SK-N-SH (cell line): ENCODE data around the gene LIPJ. TPM values are rescaled to one million over a fixed set of nuclear protein-coding genes. Genes with fewer than 3 reads are reported as not detected.
A peak's percentile ranks its signal among the peaks of the same experiment; 100 is the strongest.

Experiments
- CTCF ChIA-PET: fragments of 300-600, 350-600 bp; formaldehyde crosslinking; extraction: SDS; loops from one replicate; lab custom pipeline; 2021; lab: Yijun Ruan, JAX
- POLR2A ChIA-PET: fragments of 350-600 bp; sonication (Branson Sonifier 250); formaldehyde crosslinking; extraction: SDS; loops from one replicate; lab custom pipeline; 2020; ENCODE audit warnings: antibody characterized with exemption, inconsistent platforms; lab: Yijun Ruan, JAX
- DNase-seq: peaks from one replicate; pipeline ENCODE4 v3.0.0; 2012
- H2AFZ ChIP-seq: fragments of 200-600 bp; sonication (generic); 2 replicates; pipeline ENCODE4 v1.8.1; 2016; ENCODE audit warnings: antibody characterized with exemption, mild to moderate bottlenecking, low read depth
- H3F3A ChIP-seq: fragments of 200-600 bp; sonication (generic); replicated peaks from 2 replicates; pipeline ENCODE3; 2016; ENCODE audit warnings: antibody characterized with exemption, mild to moderate bottlenecking; ENCODE audit not compliant: insufficient read depth
- H3K27ac ChIP-seq, 2 experiments: fragments of 200-500 bp in 1 of 2; fragments of 200-600 bp in 1 of 2; sonication (Bioruptor generic) in 1 of 2; sonication (generic), shearing (Covaris generic) in 1 of 2; 2 replicates each; pipeline versions ENCODE4 v1.5.1 to v1.6.1; 2014 to 2016; ENCODE audit warnings: low read depth in 2 of 2, inconsistent platforms in 1 of 2, low read length in 1 of 2, mild to moderate bottlenecking in 1 of 2, mixed read lengths in 1 of 2
- H3K27me3 ChIP-seq: fragments of 200-600 bp; sonication (generic), shearing (Covaris generic); 2 replicates; pipeline ENCODE4 v1.6.1; 2016; ENCODE audit warnings: mixed run types; ENCODE audit not compliant: insufficient read depth
- H3K36me3 ChIP-seq, 2 experiments: fragments of 200-500 bp in 1 of 2; fragments of 200-600 bp in 1 of 2; sonication (Bioruptor generic) in 1 of 2; sonication (generic) in 1 of 2; replicated peaks in 1 of 2; 2 replicates each; pipeline versions ENCODE3 to v1.5.1; 2014 to 2016; ENCODE audit warnings: low read length in 1 of 2, mild to moderate bottlenecking in 1 of 2; ENCODE audit not compliant: insufficient read depth in 2 of 2, control insufficient read depth in 1 of 2
- H3K4me1 ChIP-seq, 2 experiments: fragments of 200-500 bp in 1 of 2; fragments of 200-600 bp in 1 of 2; sonication (Bioruptor generic) in 1 of 2; sonication (generic), shearing (Covaris generic) in 1 of 2; 2 replicates each; pipeline versions ENCODE4 v1.5.1 to v1.6.1; 2014 to 2016; ENCODE audit warnings: low read depth in 1 of 2, low read length in 1 of 2, mixed run types in 1 of 2; ENCODE audit not compliant: insufficient read depth in 2 of 2, control insufficient read depth in 1 of 2
- H3K4me2 ChIP-seq: fragments of 200-600 bp; sonication (generic), shearing (Covaris generic); 2 replicates; pipeline ENCODE4 v1.6.1; 2017; ENCODE audit warnings: mixed run types
- H3K4me3 ChIP-seq, 2 experiments: fragments of 200-500 bp in 1 of 2; fragments of 200-600 bp in 1 of 2; sonication (Bioruptor generic) in 1 of 2; sonication (generic), shearing (Covaris generic) in 1 of 2; 2 replicates each; pipeline versions ENCODE4 v1.5.1 to v1.8.1; 2014 to 2016; ENCODE audit warnings: low read depth in 2 of 2, inconsistent platforms in 1 of 2, low read length in 1 of 2, mild to moderate bottlenecking in 1 of 2, mixed read lengths in 1 of 2, moderate library complexity in 1 of 2
- H3K79me2 ChIP-seq: fragments of 200-600 bp; sonication (generic); 2 replicates; pipeline ENCODE4 v1.8.1; 2017; ENCODE audit warnings: mild to moderate bottlenecking; ENCODE audit not compliant: insufficient read depth
- H3K9ac ChIP-seq: fragments of 200-600 bp; sonication (generic); 2 replicates; pipeline ENCODE4 v1.6.1; 2017; ENCODE audit warnings: mixed run types
- H3K9me2 ChIP-seq: fragments of 200-600 bp; sonication (generic); 2 replicates; pipeline ENCODE4 v1.6.1; 2017; ENCODE audit warnings: mixed run types
- H3K9me3 ChIP-seq: fragments of 200-600 bp; sonication (generic); 2 replicates; pipeline ENCODE4 v1.6.1; 2017; ENCODE audit warnings: mixed run types, mild to moderate bottlenecking, moderate library complexity
- H4K20me1 ChIP-seq: fragments of 200-600 bp; sonication (generic); 2 replicates; pipeline ENCODE4 v1.6.1; 2017; ENCODE audit warnings: mild to moderate bottlenecking, mixed run types; ENCODE audit not compliant: insufficient read depth
- ELF1 ChIP-seq: IDR thresholded peaks from 2 replicates; pipeline ENCODE4 v1.4.0; 2012
- EP300 ChIP-seq, 2 experiments: IDR thresholded peaks; 2 replicates each; pipeline versions ENCODE4 v1.4.0 to v1.6.1; 2012; ENCODE audit warnings: borderline replicate concordance in 1 of 2, low read depth in 1 of 2, low read length in 1 of 2
- FOSL2 ChIP-seq: IDR thresholded peaks from 2 replicates; pipeline ENCODE4 v1.4.0; 2012; ENCODE audit warnings: low read depth, mild to moderate bottlenecking, moderate library complexity, borderline replicate concordance
- FOXJ3 ChIP-seq: sonication (generic); formaldehyde crosslinking; IDR thresholded peaks from 2 replicates; pipeline ENCODE4 v1.5.1; 2020; ENCODE audit warnings: mild to moderate bottlenecking, missing genetic modification reagents
- FOXM1 ChIP-seq: IDR thresholded peaks from 2 replicates; pipeline ENCODE4 v1.4.0; 2012; ENCODE audit warnings: low read depth, mild to moderate bottlenecking
- GABPA ChIP-seq: IDR thresholded peaks from 2 replicates; pipeline ENCODE4 v1.4.0; 2012; ENCODE audit warnings: low read depth, mild to moderate bottlenecking
- GATA2 ChIP-seq: sonication (generic); formaldehyde crosslinking; IDR thresholded peaks from 2 replicates; pipeline ENCODE4 v1.5.0; 2020; ENCODE audit warnings: mild to moderate bottlenecking, missing genetic modification reagents
- JUND ChIP-seq: IDR thresholded peaks from 2 replicates; pipeline ENCODE4 v1.4.0; 2012
- MEF2A ChIP-seq: IDR thresholded peaks from 2 replicates; pipeline ENCODE4 v1.4.0; 2012; ENCODE audit warnings: low read depth, borderline replicate concordance
- NRF1 ChIP-seq: IDR thresholded peaks from 2 replicates; pipeline ENCODE4 v1.6.1; 2012; ENCODE audit warnings: low read depth, mild to moderate bottlenecking, low read length
- POLR2AphosphoS5 ChIP-seq: IDR thresholded peaks from 2 replicates; pipeline ENCODE4 v1.6.1; 2012; ENCODE audit warnings: low read depth, low read length
- RCOR1 ChIP-seq: fragments of 150-350 bp; IDR thresholded peaks from 2 replicates; pipeline ENCODE4 v1.6.1; 2017; ENCODE audit warnings: antibody characterized with exemption, low read length
- SIN3A ChIP-seq: IDR thresholded peaks from 2 replicates; pipeline ENCODE4 v1.6.1; 2012; ENCODE audit warnings: low read depth, mild to moderate bottlenecking, low read length, moderate library complexity, borderline replicate concordance
- WGBS: methylation state at CpG from one replicate; pipeline ENCODE4 v1.1.6; 2017; ENCODE audit warnings: low lambda C conversion rate; 5-methylcytosine and 5-hydroxymethylcytosine counted together
- polyA plus RNA-seq, 3 experiments: library from polyadenylated mRNA; depleted of rRNA; stranded (reverse); fragments of >200 nt; gene quantifications; 2 replicates each; pipeline ENCODE4 v1.2.3, GENCODE V29; 2012
- TF ChIP-seq, protein P1 (sequence below): IDR thresholded peaks from 2 replicates; pipeline ENCODE4 v1.4.0; 2012; ENCODE audit warnings: low read depth, borderline replicate concordance
- TF ChIP-seq, protein P2 (sequence below): IDR thresholded peaks from 2 replicates; pipeline ENCODE4 v1.4.0; 2012; ENCODE audit warnings: low read depth
- TF ChIP-seq, protein P3 (sequence below): IDR thresholded peaks from 2 replicates; pipeline ENCODE4 v1.4.0; 2012; ENCODE audit warnings: low read depth, borderline replicate concordance
- TF ChIP-seq, protein P4 (sequence below): IDR thresholded peaks from 2 replicates; pipeline ENCODE4 v1.6.1; 2012; ENCODE audit warnings: mild to moderate bottlenecking, low read depth, low read length, moderate library complexity
- TF ChIP-seq, protein P5 (sequence below): fragments of 150-350 bp; IDR thresholded peaks from 2 replicates; pipeline ENCODE4 v1.6.1; 2016; ENCODE audit warnings: mild to moderate bottlenecking, low read depth, low read length

Gene LIPJ
- polyA plus RNA-seq, 1 of the 3 experiments (the other 2 are of a cell fraction): not detected

DNA sequence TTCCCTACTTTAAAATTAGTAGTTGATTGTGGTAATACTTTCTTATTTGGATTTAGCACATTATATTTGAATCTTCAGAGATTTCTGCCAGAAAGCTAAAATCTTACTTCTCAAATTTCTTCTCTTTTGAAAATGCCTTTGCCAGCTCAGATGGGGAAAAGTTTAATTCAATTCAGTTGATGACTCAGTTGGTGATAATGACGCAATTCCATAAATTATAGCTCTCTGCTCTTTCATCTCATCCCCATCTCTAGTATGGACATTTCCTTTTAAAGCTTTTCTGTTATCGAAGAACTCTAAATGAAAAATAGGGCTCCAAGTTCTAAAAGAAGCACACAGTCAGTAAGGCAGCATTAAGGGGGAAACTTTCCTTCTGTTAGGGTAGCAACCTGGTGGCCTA lies 28.9 kb upstream of the LIPJ start (continued):
- TF ChIP-seq, protein P1, sequence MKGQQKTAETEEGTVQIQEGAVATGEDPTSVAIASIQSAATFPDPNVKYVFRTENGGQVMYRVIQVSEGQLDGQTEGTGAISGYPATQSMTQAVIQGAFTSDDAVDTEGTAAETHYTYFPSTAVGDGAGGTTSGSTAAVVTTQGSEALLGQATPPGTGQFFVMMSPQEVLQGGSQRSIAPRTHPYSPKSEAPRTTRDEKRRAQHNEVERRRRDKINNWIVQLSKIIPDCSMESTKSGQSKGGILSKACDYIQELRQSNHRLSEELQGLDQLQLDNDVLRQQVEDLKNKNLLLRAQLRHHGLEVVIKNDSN: no peak
- TF ChIP-seq, protein P2, sequence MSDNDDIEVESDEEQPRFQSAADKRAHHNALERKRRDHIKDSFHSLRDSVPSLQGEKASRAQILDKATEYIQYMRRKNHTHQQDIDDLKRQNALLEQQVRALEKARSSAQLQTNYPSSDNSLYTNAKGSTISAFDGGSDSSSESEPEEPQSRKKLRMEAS: no peak
- TF ChIP-seq JUND: peak; percentile 83

DNA sequence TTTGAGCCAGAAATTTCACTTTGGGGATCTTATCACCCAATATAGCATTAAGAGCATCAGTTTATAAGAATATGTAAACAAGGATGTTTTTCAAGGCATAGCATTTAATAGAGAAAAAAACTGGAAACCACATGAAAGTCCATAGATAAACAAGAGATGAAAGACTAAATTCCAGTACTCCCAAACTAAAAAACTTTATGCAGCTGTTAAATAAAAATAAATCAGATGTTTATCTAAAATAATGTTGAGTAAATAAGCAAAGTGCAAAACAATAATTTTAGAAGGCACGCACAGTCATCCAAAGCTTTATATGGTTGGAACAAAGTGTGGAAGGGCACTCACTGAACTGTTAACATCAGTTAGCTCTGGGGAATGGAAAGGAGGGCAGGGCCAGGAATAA lies 24.4 kb upstream of the LIPJ start:
- H4K20me1 ChIP-seq: no peaks in the 10 kb centered on the region
- H3K27me3 ChIP-seq: no peaks in the 10 kb centered on the region
- TF ChIP-seq EP300 (IDR thresholded peaks at IDR 0.05; ENCODE audit: borderline replicate concordance in 1 of 2, low read depth in 1 of 2, low read length in 1 of 2): no peak
- TF ChIP-seq SIN3A: no peak
- TF ChIP-seq, protein P3, sequence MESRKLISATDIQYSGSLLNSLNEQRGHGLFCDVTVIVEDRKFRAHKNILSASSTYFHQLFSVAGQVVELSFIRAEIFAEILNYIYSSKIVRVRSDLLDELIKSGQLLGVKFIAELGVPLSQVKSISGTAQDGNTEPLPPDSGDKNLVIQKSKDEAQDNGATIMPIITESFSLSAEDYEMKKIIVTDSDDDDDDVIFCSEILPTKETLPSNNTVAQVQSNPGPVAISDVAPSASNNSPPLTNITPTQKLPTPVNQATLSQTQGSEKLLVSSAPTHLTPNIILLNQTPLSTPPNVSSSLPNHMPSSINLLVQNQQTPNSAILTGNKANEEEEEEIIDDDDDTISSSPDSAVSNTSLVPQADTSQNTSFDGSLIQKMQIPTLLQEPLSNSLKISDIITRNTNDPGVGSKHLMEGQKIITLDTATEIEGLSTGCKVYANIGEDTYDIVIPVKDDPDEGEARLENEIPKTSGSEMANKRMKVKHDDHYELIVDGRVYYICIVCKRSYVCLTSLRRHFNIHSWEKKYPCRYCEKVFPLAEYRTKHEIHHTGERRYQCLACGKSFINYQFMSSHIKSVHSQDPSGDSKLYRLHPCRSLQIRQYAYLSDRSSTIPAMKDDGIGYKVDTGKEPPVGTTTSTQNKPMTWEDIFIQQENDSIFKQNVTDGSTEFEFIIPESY: no peak
- TF ChIP-seq, protein P4, sequence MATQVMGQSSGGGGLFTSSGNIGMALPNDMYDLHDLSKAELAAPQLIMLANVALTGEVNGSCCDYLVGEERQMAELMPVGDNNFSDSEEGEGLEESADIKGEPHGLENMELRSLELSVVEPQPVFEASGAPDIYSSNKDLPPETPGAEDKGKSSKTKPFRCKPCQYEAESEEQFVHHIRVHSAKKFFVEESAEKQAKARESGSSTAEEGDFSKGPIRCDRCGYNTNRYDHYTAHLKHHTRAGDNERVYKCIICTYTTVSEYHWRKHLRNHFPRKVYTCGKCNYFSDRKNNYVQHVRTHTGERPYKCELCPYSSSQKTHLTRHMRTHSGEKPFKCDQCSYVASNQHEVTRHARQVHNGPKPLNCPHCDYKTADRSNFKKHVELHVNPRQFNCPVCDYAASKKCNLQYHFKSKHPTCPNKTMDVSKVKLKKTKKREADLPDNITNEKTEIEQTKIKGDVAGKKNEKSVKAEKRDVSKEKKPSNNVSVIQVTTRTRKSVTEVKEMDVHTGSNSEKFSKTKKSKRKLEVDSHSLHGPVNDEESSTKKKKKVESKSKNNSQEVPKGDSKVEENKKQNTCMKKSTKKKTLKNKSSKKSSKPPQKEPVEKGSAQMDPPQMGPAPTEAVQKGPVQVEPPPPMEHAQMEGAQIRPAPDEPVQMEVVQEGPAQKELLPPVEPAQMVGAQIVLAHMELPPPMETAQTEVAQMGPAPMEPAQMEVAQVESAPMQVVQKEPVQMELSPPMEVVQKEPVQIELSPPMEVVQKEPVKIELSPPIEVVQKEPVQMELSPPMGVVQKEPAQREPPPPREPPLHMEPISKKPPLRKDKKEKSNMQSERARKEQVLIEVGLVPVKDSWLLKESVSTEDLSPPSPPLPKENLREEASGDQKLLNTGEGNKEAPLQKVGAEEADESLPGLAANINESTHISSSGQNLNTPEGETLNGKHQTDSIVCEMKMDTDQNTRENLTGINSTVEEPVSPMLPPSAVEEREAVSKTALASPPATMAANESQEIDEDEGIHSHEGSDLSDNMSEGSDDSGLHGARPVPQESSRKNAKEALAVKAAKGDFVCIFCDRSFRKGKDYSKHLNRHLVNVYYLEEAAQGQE: no peak
- TF ChIP-seq, protein P5, sequence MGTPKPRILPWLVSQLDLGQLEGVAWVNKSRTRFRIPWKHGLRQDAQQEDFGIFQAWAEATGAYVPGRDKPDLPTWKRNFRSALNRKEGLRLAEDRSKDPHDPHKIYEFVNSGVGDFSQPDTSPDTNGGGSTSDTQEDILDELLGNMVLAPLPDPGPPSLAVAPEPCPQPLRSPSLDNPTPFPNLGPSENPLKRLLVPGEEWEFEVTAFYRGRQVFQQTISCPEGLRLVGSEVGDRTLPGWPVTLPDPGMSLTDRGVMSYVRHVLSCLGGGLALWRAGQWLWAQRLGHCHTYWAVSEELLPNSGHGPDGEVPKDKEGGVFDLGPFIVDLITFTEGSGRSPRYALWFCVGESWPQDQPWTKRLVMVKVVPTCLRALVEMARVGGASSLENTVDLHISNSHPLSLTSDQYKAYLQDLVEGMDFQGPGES: no peak
- TF ChIP-seq JUND: no peak
- no peak for TF ChIP-seq ELF1
- TF ChIP-seq, protein P2: no peak
- no peak for TF ChIP-seq NRF1
- TF ChIP-seq, protein P1: no peak
- no peak for TF ChIP-seq GABPA
- no peak for TF ChIP-seq FOXM1
- TF ChIP-seq POLR2AphosphoS5: no peak
- TF ChIP-seq FOSL2: no peak
- no peak for TF ChIP-seq RCOR1
- no peak for TF ChIP-seq MEF2A
- no peak for TF ChIP-seq FOXJ3 (CRISPR knock-in tag)
- no peak for TF ChIP-seq GATA2 (CRISPR knock-in tag)
- peaks cover 5% of the 10 kb centered on the region for H3F3A ChIP-seq
- no peak overlapping the region for H3K27ac ChIP-seq
- H2AFZ ChIP-seq: no peak overlapping the region
- no peaks in the 10 kb centered on the region for H3K79me2 ChIP-seq
- no peak for DNase-seq
- CTCF ChIA-PET: interaction anchor here (1.2 to 7.5 kb wide), 5 partner anchors 9 to 711 kb away, joined by 3 to 57 read pairs (median 15); no protein-coding TSS in a partner anchor
- WGBS: 100% methylated on average over 1 of the region's 1 CpG
- H3K36me3 ChIP-seq: no peaks in the 10 kb centered on the region
- no peaks in the 10 kb centered on the region for H3K9me2 ChIP-seq
- no peak overlapping the region for H3K4me3 ChIP-seq
- no peaks in the 10 kb centered on the region for H3K9me3 ChIP-seq
- H3K4me1 ChIP-seq: peaks cover 0 to 11% of the 10 kb centered on the region in 2 experiments; a peak in 2 of 4 replicates
- H3K9ac ChIP-seq: no peak overlapping the region
- H3K4me2 ChIP-seq: no peak overlapping the region
- POLR2A ChIA-PET: no interaction called here
